Neuron (in vitro differentiated cells): Measurements from ENCODE around the gene IGDCC3.

Experiments
- H2AFZ ChIP-seq: one replicate; pipeline ENCODE4 v1.6.1; 2013; ENCODE audit warnings: low read depth, mild to moderate bottlenecking, inconsistent platforms, low read length, moderate library complexity
- H3K27me3 ChIP-seq: one replicate; pipeline ENCODE4 v1.6.1; 2013; ENCODE audit warnings: low read length; ENCODE audit not compliant: insufficient read depth
- H3K36me3 ChIP-seq: one replicate; pipeline ENCODE4 v1.6.1; 2013; ENCODE audit warnings: low read length; ENCODE audit not compliant: insufficient read depth
- H3K4me1 ChIP-seq: one replicate; pipeline ENCODE4 v1.6.1; 2013; ENCODE audit warnings: low read length; ENCODE audit not compliant: insufficient read depth
- H3K4me3 ChIP-seq: 2 replicates; pipeline ENCODE4 v1.5.1; 2013; ENCODE audit warnings: mild to moderate bottlenecking, low read length, moderate library complexity
- H3K9me3 ChIP-seq: one replicate; pipeline ENCODE4 v1.6.1; 2013; ENCODE audit warnings: low read length

IGDCC3 gene

DNA sequence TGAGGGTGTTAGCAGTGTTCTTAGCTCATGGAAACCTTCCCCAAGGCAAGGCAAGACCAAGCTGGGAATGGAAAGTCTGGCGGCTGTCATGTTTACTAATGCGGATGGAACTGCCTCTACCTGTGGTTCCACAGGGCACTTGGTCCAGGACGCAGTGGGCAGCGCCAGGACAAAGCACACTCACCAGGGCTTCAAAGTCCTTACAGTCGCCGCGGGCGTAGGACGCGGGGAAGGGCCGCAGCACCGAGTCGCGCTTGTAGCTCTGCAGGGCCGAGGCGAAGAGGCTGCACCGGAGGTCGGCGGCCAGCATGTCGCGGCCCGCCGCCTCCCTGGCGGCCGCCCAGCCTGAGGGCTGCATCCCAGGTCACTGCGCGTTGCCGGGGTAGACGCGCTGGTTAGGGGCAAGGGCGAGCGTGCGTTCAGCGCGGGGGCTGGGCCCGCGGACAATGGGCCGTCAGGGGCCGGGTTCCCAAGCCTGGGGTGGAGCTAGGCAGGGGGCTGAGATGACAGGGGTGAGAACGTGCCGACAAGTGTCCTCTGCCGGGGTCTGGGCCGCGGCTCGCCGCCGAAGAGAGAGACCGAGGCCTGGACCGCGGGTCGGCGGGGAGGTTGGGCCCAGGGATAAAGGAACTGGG lies 91.6 kb downstream of the IGDCC3 start:
- H3K36me3 ChIP-seq = peaks cover 3% of the 10 kb centered on the region
- H2AFZ ChIP-seq = peak overlapping the region; percentile 9
- peaks cover 12% of the 10 kb centered on the region for H3K4me1 ChIP-seq
- peak overlapping the region; percentile 53 for H3K4me3 ChIP-seq
- H3K27me3 ChIP-seq = no peaks in the 10 kb centered on the region
- H3K9me3 ChIP-seq = no peaks in the 10 kb centered on the region

- H3K9me3 ChIP-seq = no peaks in the 10 kb centered on the region
- peak overlapping the region; percentile 9 for H2AFZ ChIP-seq
- peaks cover 3% of the 10 kb centered on the region for H3K36me3 ChIP-seq
- H3K4me3 ChIP-seq = peak overlapping the region; percentile 53
- H3K4me1 ChIP-seq = peaks cover 12% of the 10 kb centered on the region
- H3K27me3 ChIP-seq = no peaks in the 10 kb centered on the region
These were observed 92.3 kb downstream of the IGDCC3 start for GRCh38 chr15:65285291-65286068.

GRCh38 chr15:65278480-65278879 lies 99.3 kb downstream of the IGDCC3 start:
- no peaks in the 10 kb centered on the region for H3K9me3 ChIP-seq
- no peak overlapping the region for H3K4me3 ChIP-seq
- no peaks in the 10 kb centered on the region for H3K4me1 ChIP-seq
- no peaks in the 10 kb centered on the region for H3K27me3 ChIP-seq
- no peaks in the 10 kb centered on the region for H3K36me3 ChIP-seq
- H2AFZ ChIP-seq = no peak overlapping the region
